Occipital lobe (tissue), 2 donors: ENCODE data around the gene PADI3. TPM values are rescaled to one million over a fixed set of nuclear protein-coding genes. Genes with fewer than 3 reads are reported as not detected.
"Not testable (repeated sequence)": the region's sequence is repeated elsewhere in the genome, so short reads cannot be mapped to it uniquely, and the experiment has no call there.

ENCODE experiments used
- DNase-seq: peaks from one replicate; lab custom pipeline; 2025; lab: John Stamatoyannopoulos, UW
- total RNA-seq: library from RNA; depleted of rRNA; stranded (reverse); fragments of >200 nt; gene quantifications from one replicate; pipeline ENCODE4 v1.2.3, GENCODE V29; 2014

PADI3 gene
- total RNA-seq, 1 donor from 2014 or later: not detected

GRCh38 chr1:17241011-17241779, 7.7 kb upstream of the PADI3 start:
- DNase-seq: not testable (repeated sequence)

GRCh38 chr1:17241780-17242074, 7.2 kb upstream of the PADI3 start:
- DNase-seq: not testable (repeated sequence)

- DNase-seq: no peak
Measured at GRCh38 chr1:17243274-17243673, 5.6 kb upstream of the PADI3 start.

- DNase-seq: no peak
Measured at GRCh38 chr1:17244821-17245740, 3.8 kb upstream of the PADI3 start.

GRCh38 chr1:17245816-17246325, 3.0 kb upstream of the PADI3 start:
- DNase-seq: no peak

GRCh38 chr1:17246971-17247370, 1.9 kb upstream of the PADI3 start:
- no peak for DNase-seq

GRCh38 chr1:17250601-17251000, 1.7 kb downstream of the PADI3 start:
- no peak for DNase-seq

GRCh38 chr1:17251246-17251645, 2.3 kb downstream of the PADI3 start:
- DNase-seq: no peak

- no peak for DNase-seq
Measured at GRCh38 chr1:17251701-17252376, 2.9 kb downstream of the PADI3 start.

- DNase-seq: no peak
Measured at GRCh38 chr1:17255336-17255735, 6.4 kb downstream of the PADI3 start.

GRCh38 chr1:17258116-17258757, 9.3 kb downstream of the PADI3 start:
- no peak for DNase-seq

GRCh38 chr1:17258758-17259130, 9.8 kb downstream of the PADI3 start:
- no peak for DNase-seq

GRCh38 chr1:17259233-17259873, 10.5 kb downstream of the PADI3 start:
- no peak for DNase-seq

- DNase-seq: no peak
Measured at GRCh38 chr1:17260264-17260663, 11.4 kb downstream of the PADI3 start.

GRCh38 chr1:17260738-17261137, 11.8 kb downstream of the PADI3 start:
- DNase-seq: no peak

- DNase-seq: no peak
Measured at GRCh38 chr1:17263936-17264335, 15.0 kb downstream of the PADI3 start.

GRCh38 chr1:17264470-17264869, 15.6 kb downstream of the PADI3 start:
- no peak for DNase-seq

- no peak for DNase-seq
Measured at GRCh38 chr1:17265162-17265561, 16.3 kb downstream of the PADI3 start.

GRCh38 chr1:17265950-17266349, 17.1 kb downstream of the PADI3 start:
- no peak for DNase-seq

GRCh38 chr1:17270891-17271765, 22.2 kb downstream of the PADI3 start:
- DNase-seq: no peak
